Measurements from ENCODE around the gene DECR2.

DNA sequence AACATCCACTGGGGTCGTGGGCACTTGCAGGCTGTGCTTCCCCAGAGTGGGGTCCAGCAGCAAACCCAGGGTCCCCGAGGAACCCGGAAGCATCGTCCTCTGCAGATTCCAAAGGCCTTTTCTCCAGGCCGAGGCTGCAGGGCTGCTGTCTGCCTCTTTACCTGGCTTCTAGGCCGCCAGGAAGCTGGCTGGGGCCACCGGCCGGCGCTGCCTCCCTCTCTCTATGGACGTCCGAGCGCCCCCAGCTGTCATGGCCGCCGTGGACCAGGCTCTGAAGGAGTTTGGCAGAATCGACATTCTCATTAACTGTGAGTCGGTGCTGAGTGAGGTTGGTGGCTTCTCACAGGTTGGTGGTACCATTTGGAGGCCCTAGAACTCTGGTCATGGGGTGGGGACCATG, 5.6 kb downstream of the DECR2 start:
- TF ChIP-seq, protein P1, sequence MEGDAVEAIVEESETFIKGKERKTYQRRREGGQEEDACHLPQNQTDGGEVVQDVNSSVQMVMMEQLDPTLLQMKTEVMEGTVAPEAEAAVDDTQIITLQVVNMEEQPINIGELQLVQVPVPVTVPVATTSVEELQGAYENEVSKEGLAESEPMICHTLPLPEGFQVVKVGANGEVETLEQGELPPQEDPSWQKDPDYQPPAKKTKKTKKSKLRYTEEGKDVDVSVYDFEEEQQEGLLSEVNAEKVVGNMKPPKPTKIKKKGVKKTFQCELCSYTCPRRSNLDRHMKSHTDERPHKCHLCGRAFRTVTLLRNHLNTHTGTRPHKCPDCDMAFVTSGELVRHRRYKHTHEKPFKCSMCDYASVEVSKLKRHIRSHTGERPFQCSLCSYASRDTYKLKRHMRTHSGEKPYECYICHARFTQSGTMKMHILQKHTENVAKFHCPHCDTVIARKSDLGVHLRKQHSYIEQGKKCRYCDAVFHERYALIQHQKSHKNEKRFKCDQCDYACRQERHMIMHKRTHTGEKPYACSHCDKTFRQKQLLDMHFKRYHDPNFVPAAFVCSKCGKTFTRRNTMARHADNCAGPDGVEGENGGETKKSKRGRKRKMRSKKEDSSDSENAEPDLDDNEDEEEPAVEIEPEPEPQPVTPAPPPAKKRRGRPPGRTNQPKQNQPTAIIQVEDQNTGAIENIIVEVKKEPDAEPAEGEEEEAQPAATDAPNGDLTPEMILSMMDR (IDR thresholded peaks at IDR 0.05) = no peak
- no peak for TF ChIP-seq POLR2A (IDR thresholded peaks at IDR 0.05)

All from adrenal gland (tissue), 5 donors.